HG03097 (cell line): ENCODE data around the gene ILDR1.

ENCODE experiments used
- ATAC-seq: cut with Tn5 transposase; IDR thresholded peaks from one replicate; pipeline ENCODE4 v1.9.1; 2021; ENCODE audit not compliant: unreplicated experiment, low FRiP score

ILDR1 gene

GRCh38 chr3:122021037-122021436 is 1.0 kb downstream of the ILDR1 start:
- no peak for ATAC-seq

GRCh38 chr3:122019493-122019892 is 2.6 kb downstream of the ILDR1 start:
- no peak for ATAC-seq

- peak; percentile 47 for ATAC-seq
Measured at GRCh38 chr3:122014741-122015140, 7.3 kb downstream of the ILDR1 start.

DNA sequence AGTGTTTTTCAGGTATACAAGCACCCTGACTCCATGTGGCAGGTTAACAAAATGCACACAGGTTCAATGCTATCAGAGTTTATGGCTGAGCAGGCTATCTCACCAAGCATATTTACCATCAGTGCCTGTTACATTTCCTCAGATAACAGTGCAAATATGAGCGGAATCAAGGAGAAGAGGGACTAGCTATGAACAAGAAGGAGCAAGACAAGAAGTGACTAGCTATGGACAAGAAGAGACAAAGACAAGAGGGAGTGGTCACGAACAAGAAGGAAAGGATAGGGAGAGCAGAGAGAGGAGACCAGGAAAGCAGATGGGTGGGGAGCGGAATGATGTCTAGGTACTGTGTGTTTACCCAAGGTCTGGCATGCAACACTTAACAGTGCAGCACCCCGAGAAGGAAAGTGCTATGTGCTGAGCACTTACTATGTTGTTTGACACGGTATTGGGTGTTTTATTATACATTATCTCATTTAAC is 8.6 kb downstream of the ILDR1 start:
- no peak for ATAC-seq

GRCh38 chr3:122012821-122013220 is 9.2 kb downstream of the ILDR1 start:
- ATAC-seq = no peak

DNA sequence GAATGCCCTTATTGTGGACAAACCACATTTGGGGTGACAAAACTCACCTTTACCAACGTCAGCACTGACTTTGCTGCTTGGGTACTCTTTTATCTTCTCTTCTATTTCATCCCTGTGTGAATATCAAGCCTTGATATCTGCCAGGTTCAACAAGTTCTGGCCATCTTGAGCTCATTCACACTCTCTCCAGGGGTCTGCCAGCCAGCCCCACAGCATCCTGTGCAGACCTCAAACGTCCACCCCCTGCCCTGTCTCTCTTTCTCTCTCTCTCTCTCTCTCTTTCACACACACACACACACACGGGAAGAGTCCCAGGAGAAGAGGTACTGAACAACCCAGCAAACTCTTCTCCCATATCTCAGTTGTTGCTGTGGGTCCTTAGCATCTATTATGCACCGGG is 10.7 kb downstream of the ILDR1 start:
- no peak for ATAC-seq

DNA sequence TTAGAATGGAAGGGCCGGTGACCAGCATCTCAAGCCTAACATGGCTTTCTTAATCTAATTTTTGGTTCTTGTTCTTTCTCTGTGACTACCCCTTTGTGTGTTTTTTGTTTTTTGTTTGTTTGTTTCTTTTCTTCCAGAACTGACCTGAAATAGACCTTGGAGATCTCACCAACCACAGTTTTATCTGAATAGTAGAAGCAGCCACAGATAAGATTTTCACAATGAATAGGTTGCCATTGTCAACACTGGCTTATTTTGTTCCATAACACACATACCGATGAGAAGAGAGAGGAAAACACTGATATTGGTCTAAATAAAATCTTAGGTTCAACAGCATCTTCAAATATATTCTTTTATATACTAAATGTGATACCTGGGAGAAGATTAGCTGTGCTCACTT is 11.5 kb downstream of the ILDR1 start:
- ATAC-seq = no peak

- ATAC-seq = no peak
Measured at GRCh38 chr3:122008166-122008565, 13.9 kb downstream of the ILDR1 start.

- no peak for ATAC-seq
Measured at GRCh38 chr3:122006267-122006666, 15.8 kb downstream of the ILDR1 start.

- ATAC-seq = peak; percentile 30
Measured at GRCh38 chr3:122004991-122005565, 17.0 kb downstream of the ILDR1 start.

- ATAC-seq = no peak
Measured at GRCh38 chr3:122004107-122004506, 17.9 kb downstream of the ILDR1 start.

- no peak for ATAC-seq
Measured at GRCh38 chr3:122003606-122004005, 18.4 kb downstream of the ILDR1 start.

GRCh38 chr3:122003112-122003511 is 18.9 kb downstream of the ILDR1 start:
- ATAC-seq = no peak

- no peak for ATAC-seq
Measured at GRCh38 chr3:122002611-122003010, 19.4 kb downstream of the ILDR1 start.

DNA sequence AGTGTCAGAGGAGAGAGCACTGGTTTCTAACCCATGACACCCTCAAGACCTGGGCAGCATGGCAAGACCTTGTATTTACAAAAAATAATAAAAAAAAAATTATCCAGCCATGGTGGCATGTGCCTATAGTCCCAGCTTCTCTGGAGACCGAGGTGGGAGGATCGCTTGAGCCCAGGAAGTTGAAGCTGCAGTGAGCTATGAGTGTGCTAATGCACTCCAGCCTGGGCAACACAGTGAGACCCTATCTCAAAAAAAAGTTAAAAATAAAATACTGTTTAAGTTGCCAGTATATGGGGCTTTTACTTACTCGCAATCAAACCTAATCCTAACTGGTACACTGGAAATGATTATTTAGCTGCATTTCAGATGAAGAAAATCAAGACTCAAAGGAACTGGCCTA is 20.2 kb downstream of the ILDR1 start:
- ATAC-seq = no peak

DNA sequence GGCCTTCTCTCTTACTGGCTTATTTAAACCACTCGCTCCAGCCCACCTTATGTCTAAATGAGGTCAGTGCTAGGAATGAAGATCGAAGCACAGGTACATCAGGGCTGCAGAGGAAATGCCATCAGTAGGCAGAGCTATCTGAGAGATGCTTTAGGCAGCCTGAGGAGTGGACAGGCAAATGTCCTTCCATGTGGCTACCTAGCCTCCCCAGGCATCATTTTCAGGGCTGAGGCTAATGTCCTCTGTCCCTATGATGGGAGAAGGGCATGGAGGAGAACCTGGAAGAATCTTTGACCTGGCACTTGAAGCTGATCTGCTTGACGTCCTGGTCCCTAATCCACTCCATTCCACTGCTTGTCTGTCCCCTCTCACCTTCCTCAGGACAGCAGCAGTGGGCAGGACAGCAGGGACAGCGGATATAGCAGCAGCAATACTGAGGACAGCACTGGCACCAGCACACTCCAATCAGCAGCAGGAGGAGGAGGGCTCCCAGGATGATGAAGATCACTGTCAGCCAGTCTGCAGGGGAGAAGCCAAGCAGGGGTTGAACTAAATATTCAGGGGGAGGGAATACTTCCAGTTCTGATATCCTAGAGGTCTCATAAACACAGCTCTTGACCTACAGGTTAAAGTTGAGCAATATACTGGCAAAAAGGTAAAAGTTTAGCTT is 21.0 kb downstream of the ILDR1 start:
- no peak for ATAC-seq

GRCh38 chr3:121999931-122000330 is 22.1 kb downstream of the ILDR1 start:
- no peak for ATAC-seq

DNA sequence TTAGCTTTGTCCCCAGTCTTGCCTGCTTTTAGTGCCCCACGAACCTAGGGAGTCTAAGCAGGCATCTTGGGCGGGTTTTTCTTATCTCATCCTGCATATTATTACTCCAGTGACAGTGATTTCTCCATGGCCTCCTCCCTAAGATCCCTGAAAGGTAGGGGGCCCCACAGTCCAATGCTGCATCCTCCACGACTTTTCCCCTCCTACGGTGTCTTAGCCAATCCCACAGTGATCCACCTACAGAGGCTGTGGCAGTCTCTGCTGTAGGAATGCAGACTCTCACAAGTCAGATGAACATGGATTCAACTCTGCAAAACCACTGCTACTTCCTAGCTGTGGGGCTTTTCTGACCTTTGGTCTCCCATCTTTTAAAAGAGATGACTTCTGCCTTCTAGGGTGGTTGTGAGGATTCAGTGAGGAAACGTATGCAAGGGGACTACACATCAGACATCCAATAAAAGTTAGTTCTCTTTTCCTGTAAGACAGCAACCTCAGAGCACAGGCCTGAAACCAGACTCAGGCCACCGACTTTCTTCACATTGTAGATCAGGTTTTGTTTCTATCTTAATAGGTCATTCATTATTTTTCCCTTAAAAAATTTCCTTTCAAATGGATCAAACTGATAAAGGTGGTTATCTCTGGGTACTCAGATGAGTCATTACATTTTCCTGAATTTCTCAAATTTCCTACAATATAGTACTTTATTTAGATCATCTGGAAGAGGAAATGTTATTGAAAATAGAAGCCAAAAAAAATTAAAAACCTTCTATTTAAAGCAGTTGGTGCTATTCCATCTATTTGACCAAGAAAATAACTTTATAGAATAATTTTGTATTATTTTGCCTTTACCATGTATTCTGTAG is 23.2 kb downstream of the ILDR1 start:
- no peak for ATAC-seq

GRCh38 chr3:121998030-121998580 is 23.9 kb downstream of the ILDR1 start:
- peak; percentile 30 for ATAC-seq

GRCh38 chr3:121997372-121997771 is 24.7 kb downstream of the ILDR1 start:
- no peak for ATAC-seq

DNA sequence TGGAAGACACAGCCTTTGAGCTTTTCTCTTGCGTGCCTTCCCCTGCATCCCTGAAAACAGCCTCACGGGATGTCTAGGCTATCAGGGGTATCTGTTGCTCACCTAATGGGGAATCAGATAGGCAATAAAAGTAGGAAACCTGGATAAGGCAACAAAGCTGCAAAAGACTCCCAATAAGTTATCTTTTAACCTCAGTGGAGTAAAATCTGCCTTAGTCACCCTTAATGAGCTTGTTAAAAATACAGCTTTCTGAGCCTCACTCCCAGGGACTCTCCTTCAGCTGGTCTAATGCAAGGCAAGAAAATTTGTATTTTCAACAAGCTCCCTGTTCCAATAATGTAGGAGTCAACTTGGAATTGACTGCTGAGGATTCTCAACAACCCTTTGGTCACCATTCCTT is 25.6 kb downstream of the ILDR1 start:
- ATAC-seq = no peak
